Measurements from ENCODE around the gene MICALL1. TPM values are rescaled to one million over a fixed set of nuclear protein-coding genes. Genes with fewer than 3 reads are reported as not detected.

MICALL1 gene
- total RNA-seq, 1 donor = 24.7 TPM

DNA sequence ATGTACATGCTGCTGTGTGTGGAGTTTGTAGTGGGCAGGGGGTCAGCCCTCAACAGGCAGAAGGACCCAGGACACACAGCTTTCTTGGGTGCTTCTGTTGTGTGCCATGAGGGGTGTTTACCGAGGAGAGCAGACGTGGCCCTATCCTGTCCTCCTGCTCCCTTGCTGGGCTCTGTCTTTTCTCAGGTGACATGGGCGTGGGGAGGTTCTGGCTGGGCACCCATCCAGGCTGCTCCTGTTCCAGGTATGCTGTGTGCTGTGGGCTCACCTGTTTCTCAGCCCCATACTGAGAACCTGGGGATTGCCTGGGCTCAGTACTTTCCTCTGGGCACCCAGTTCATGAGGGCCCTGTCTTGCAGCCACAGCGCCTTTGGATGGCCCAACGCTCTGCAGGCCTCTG lies 23.3 kb downstream of the MICALL1 start:
- TF ChIP-seq, protein P1, sequence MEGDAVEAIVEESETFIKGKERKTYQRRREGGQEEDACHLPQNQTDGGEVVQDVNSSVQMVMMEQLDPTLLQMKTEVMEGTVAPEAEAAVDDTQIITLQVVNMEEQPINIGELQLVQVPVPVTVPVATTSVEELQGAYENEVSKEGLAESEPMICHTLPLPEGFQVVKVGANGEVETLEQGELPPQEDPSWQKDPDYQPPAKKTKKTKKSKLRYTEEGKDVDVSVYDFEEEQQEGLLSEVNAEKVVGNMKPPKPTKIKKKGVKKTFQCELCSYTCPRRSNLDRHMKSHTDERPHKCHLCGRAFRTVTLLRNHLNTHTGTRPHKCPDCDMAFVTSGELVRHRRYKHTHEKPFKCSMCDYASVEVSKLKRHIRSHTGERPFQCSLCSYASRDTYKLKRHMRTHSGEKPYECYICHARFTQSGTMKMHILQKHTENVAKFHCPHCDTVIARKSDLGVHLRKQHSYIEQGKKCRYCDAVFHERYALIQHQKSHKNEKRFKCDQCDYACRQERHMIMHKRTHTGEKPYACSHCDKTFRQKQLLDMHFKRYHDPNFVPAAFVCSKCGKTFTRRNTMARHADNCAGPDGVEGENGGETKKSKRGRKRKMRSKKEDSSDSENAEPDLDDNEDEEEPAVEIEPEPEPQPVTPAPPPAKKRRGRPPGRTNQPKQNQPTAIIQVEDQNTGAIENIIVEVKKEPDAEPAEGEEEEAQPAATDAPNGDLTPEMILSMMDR (IDR thresholded peaks at IDR 0.05; ENCODE audit: insufficient read depth, low read length) = no peak
- H3K4me3 ChIP-seq (ENCODE audit: low read depth, low read length) = no peak overlapping the region
- DNase-seq (ENCODE audit: low read depth) = no peak

DNA sequence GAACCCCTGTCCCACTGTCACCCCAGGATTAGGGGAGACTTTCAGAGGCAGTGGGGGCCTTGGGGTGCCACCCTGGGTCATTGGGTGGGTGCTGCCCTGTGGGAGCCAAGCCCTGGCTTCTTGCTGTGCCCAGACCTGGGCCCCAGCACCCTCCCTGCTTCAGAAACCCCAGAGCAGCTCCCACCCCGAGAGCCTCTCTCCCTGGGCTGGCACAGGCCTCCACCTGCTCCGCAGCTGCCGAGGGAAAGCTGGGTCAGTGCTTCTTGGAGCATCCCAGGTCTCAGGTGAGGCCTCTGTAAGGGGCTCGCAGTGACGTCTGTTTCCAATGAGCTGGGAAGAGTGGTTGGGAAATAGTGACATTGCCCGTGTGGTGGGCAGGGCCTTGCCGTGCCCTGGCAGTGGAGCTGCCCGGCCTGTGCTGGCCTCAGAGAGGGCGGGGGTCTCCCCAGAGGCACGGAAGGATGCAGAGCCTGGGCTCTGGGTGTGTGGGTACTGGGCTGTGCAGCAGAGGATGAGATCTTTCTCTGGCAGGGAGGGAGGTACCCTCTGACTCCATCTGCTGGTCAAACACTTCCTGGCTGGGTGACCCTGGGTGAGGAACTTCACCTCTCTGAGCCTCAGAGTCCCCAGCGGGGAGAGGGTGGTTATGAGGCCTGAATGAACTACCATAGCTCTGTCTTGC lies 24.3 kb downstream of the MICALL1 start:
- peak; percentile 33 for DNase-seq (ENCODE audit: low read depth)

DNA sequence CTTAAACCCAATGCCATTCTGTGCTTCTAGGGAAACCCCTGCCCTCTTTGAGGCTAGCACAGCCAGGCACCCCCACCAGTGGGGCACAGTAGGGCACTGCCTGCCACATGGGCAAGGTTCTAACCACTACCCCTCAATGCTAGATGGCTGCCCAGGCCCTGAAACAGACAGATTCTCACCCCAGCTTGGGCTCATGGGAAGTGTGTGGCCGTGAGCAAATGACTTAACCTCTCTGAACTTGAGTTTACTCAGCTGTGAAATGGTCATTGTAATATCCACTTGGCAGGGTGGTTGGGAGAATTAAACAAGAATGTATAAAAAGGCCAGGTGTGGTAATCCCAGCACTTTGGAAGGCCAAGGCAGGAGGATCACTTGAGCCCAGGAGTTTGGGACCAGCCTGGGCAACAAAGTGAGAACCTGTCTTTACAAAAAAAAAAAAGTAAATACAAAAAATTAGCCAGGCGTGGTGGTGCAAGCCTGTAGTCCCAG lies 24.9 kb downstream of the MICALL1 start:
- no peak for DNase-seq (ENCODE audit: low read depth)
- TF ChIP-seq, protein P1 (IDR thresholded peaks at IDR 0.05; ENCODE audit: insufficient read depth, low read length) = no peak
- no peak overlapping the region for H3K4me3 ChIP-seq (ENCODE audit: low read depth, low read length)

More for the DNA sequence above, 24.3 kb downstream of the MICALL1 start:
- TF ChIP-seq, protein P1 (IDR thresholded peaks at IDR 0.05; ENCODE audit: insufficient read depth, low read length) = peak; percentile 59
- no peak overlapping the region for H3K4me3 ChIP-seq (ENCODE audit: low read depth, low read length)

DNA sequence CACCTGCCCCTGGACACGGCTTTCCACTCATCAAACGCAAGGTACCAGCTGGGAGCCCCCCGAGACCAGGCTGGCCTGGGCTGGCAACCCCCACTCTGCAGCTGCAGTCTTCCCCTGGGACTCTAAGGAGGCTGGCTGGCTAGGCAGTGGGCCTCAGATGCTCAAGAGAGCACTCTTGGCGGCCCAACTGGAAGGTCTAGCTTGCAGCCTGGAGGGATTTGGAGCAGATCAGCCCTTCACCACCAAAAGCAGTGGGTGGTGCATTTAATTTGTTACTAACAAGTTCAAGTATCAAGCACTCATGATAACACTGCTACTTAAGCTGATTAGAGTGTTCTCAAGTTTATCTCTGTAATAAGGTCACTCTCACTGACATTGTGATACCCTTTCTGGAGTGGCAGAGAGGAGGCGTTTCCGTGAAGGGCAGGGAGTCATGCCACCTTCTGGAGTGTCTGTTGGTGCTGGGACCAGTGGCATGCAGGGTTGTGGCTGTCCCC lies 25.8 kb downstream of the MICALL1 start:
- H3K4me3 ChIP-seq (ENCODE audit: low read depth, low read length) = no peak overlapping the region
- DNase-seq (ENCODE audit: low read depth) = no peak
- TF ChIP-seq, protein P1 (IDR thresholded peaks at IDR 0.05; ENCODE audit: insufficient read depth, low read length) = no peak

DNA sequence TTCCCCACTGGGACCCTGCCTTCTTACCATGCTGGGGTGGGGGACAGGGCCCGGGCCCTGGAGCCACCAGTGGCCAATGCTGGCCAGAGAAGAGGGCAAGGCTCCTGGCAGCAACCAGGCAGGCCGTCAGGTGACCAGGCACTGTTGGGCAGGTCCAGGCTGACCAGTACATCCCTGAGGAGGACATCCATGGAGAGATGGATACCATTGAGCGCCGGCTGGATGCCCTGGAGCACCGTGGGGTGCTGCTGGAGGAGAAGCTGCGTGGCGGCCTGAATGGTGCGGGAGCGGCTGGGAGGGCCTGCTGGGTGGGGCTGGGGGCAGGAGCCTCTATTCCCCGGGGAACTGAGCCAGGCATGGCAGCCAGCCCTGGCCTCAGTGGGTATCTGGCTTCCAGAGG lies 26.3 kb downstream of the MICALL1 start:
- DNase-seq (ENCODE audit: low read depth) = no peak
- TF ChIP-seq, protein P1 (IDR thresholded peaks at IDR 0.05; ENCODE audit: insufficient read depth, low read length) = no peak
- no peak overlapping the region for H3K4me3 ChIP-seq (ENCODE audit: low read depth, low read length)

DNA sequence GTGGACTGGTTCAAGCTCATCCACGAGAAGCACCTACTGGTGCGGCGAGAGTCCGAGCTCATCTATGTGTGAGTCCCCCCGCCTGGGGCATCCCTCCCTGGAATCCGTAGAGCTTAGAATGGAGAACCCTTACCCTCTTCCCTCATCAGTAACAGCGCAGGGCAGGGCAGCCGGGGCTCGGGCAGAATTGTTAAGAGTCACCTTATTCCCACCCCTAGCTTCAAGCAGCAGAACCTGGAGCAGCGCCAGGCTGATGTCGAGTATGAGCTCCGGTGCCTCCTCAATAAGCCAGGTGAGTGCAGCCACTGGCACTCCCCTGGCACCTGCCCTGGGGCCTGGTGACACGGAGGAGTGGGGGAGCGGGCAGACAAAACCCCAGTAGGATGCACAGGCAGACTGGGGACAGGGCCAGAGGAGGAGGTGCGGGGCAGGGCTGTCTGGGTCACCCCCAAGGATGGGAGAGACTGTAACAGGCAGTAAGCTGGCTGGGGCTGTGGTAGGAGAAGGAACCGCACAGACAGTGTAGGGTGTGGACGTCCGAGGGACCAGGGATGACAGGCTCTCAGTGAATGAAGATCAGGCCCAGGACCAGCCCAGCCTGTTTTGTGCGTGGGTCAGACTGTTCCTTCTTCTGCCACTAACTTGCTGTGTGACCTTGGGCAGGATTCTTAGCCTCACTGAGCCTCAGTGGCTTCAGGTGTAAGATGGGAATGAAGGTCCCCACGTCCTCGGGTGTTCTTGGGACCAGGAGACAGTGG lies 26.9 kb downstream of the MICALL1 start:
- no peak overlapping the region for H3K4me3 ChIP-seq (ENCODE audit: low read depth, low read length)
- TF ChIP-seq, protein P1 (IDR thresholded peaks at IDR 0.05; ENCODE audit: insufficient read depth, low read length) = no peak
- DNase-seq (ENCODE audit: low read depth) = no peak

All from fibroblast of the aortic adventitia (primary cell).